Measurements from ENCODE around the gene ZNF10. TPM values are rescaled to one million over a fixed set of nuclear protein-coding genes. Genes with fewer than 3 reads are reported as not detected.

The ZNF10 gene
- total RNA-seq, 1 experiment from 2014 or later: 12.4 TPM

GRCh38 chr12:133081159-133081780 lies 49.2 kb upstream of the ZNF10 start:
- Histone ChIP-seq H3K36me3 (ENCODE audit: control insufficient read depth, insufficient read depth, low read length) (peaks cover 15% of the 10 kb centered on the region), H3K4me3 (ENCODE audit: low read depth in 2 of 2, low read length in 2 of 2) (peak overlapping the region; percentile 74 to 79), H3K27me3 (ENCODE audit: control insufficient read depth, insufficient read depth, low read length) (no peaks in the 10 kb centered on the region), H3K4me1 (ENCODE audit: control insufficient read depth, insufficient read depth, low read length) (no peaks in the 10 kb centered on the region), H3K27ac (ENCODE audit: low read length) (peak overlapping the region; percentile 77), H3K9me3 (ENCODE audit: control insufficient read depth, insufficient read depth, low read depth, low read length) (peaks cover 63% of the 10 kb centered on the region)
- BruUV-seq (replicated peaks): no TSS peak
- DNase-seq (ENCODE audit: low read depth, low spot score) (no peak), ATAC-seq (no peak)
- CTCF ChIA-PET: interaction anchor here (0.6 kb wide), 1 partner anchor 9 kb away, joined by 3 read pairs; no protein-coding TSS in a partner anchor
- POLR2A ChIA-PET: no interaction called here
- in situ Hi-C loops (cut with HindIII; ENCODE audit: low pct_unique_long_range_greater_than_20kb, low sequenced_read_pairs) (no loop called here), intact Hi-C loops (cut with micrococcal nuclease; ENCODE audit: unreplicated experiment) (no loop called here)
- no peak for TF ChIP-seq POLR2AphosphoS5 (IDR thresholded peaks at IDR 0.05; ENCODE audit: low read depth, low read length)
- TF ChIP-seq REST (IDR thresholded peaks at IDR 0.05; ENCODE audit: insufficient read depth in 1 of 2, low read depth in 2 of 2, low read length in 1 of 2): no peak
- no peak for TF ChIP-seq TCF7L2 (IDR thresholded peaks at IDR 0.05; ENCODE audit: low read depth, low read length)
- TF ChIP-seq SIN3A (IDR thresholded peaks at IDR 0.05; ENCODE audit: borderline replicate concordance, insufficient read depth, low read depth, low read length): no peak
- TF ChIP-seq CTCF (IDR thresholded peaks at IDR 0.05): no peak

GRCh38 chr12:133083345-133083744 lies 47.1 kb upstream of the ZNF10 start:
- H3K4me1 ChIP-seq (ENCODE audit: control insufficient read depth, insufficient read depth, low read length): no peaks in the 10 kb centered on the region
- no peak overlapping the region for H3K4me3 ChIP-seq (ENCODE audit: low read depth in 2 of 2, low read length in 2 of 2)
- in situ Hi-C loops (cut with HindIII; ENCODE audit: low pct_unique_long_range_greater_than_20kb, low sequenced_read_pairs) (no loop called here), intact Hi-C loops (cut with micrococcal nuclease; ENCODE audit: unreplicated experiment) (no loop called here)
- H3K36me3 ChIP-seq (ENCODE audit: control insufficient read depth, insufficient read depth, low read length): peaks cover 20% of the 10 kb centered on the region
- POLR2A ChIA-PET: no interaction called here
- no peak for ATAC-seq
- H3K27ac ChIP-seq (ENCODE audit: low read length): no peak overlapping the region
- TF ChIP-seq CTCF (IDR thresholded peaks at IDR 0.05): no peak
- TF ChIP-seq POLR2AphosphoS5 (IDR thresholded peaks at IDR 0.05; ENCODE audit: low read depth, low read length): no peak
- no peak for TF ChIP-seq SIN3A (IDR thresholded peaks at IDR 0.05; ENCODE audit: borderline replicate concordance, insufficient read depth, low read depth, low read length)
- TF ChIP-seq REST (IDR thresholded peaks at IDR 0.05; ENCODE audit: insufficient read depth in 1 of 2, low read depth in 2 of 2, low read length in 1 of 2): no peak
- no peak for TF ChIP-seq TCF7L2 (IDR thresholded peaks at IDR 0.05; ENCODE audit: low read depth, low read length)
- H3K9me3 ChIP-seq (ENCODE audit: control insufficient read depth, insufficient read depth, low read depth, low read length): peaks cover 63% of the 10 kb centered on the region
- H3K27me3 ChIP-seq (ENCODE audit: control insufficient read depth, insufficient read depth, low read length): no peaks in the 10 kb centered on the region
- no peak for DNase-seq (ENCODE audit: low read depth, low spot score)
- no TSS peak for BruUV-seq (replicated peaks)
- CTCF ChIA-PET: no interaction called here
